ENCODE data around the gene RCVRN. TPM values are rescaled to one million over a fixed set of nuclear protein-coding genes. Genes with fewer than 3 reads are reported as not detected.

The RCVRN gene
- not detected for total RNA-seq (ENCODE audit: unreplicated experiment)
- long read RNA-seq = 0 reads

DNA sequence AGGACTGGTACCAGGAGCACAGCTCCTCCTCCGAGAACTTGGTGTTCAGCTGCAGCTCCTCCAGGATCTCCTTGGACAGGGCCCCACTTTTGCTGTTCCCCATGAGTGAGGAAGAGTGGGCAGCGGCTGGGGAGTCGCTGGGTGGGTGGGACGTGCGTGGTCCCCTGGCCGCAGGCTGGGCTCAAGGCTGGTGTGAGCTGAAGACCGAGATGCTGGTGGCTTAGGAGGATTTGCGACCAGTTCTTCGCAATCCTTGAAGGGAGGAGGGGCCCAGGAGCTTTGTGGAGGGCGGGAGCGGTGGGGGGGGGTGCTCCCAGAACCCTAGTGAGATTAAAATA lies at the start of gene RCVRN:
RCVRN (minus strand) TSS at position 194 of the 338 bp plus-strand sequence; CDS start at position 103, 91 bp downstream.
- peaks cover 2% of the 10 kb centered on the region for H3K27me3 Mint-ChIP-seq (ENCODE audit: unreplicated experiment)
- H3K4me3 Mint-ChIP-seq (ENCODE audit: unreplicated experiment) = no peak within 1 kb of the TSS
- H3K27ac Mint-ChIP-seq (ENCODE audit: unreplicated experiment) = no peak within 1 kb of the TSS
- H3K9me3 Mint-ChIP-seq (ENCODE audit: unreplicated experiment) = peaks cover 3% of the 10 kb centered on the region
- TF ChIP-seq, protein P1, sequence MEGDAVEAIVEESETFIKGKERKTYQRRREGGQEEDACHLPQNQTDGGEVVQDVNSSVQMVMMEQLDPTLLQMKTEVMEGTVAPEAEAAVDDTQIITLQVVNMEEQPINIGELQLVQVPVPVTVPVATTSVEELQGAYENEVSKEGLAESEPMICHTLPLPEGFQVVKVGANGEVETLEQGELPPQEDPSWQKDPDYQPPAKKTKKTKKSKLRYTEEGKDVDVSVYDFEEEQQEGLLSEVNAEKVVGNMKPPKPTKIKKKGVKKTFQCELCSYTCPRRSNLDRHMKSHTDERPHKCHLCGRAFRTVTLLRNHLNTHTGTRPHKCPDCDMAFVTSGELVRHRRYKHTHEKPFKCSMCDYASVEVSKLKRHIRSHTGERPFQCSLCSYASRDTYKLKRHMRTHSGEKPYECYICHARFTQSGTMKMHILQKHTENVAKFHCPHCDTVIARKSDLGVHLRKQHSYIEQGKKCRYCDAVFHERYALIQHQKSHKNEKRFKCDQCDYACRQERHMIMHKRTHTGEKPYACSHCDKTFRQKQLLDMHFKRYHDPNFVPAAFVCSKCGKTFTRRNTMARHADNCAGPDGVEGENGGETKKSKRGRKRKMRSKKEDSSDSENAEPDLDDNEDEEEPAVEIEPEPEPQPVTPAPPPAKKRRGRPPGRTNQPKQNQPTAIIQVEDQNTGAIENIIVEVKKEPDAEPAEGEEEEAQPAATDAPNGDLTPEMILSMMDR (IDR thresholded peaks at IDR 0.05; ENCODE audit: partially characterized antibody, unreplicated experiment) = no peak
- DNase-seq = no peak
- H3K36me3 Mint-ChIP-seq (ENCODE audit: unreplicated experiment) = no peaks in the 10 kb centered on the region
- H3K4me1 Mint-ChIP-seq (ENCODE audit: low read depth, unreplicated experiment) = no peaks in the 10 kb centered on the region

DNA sequence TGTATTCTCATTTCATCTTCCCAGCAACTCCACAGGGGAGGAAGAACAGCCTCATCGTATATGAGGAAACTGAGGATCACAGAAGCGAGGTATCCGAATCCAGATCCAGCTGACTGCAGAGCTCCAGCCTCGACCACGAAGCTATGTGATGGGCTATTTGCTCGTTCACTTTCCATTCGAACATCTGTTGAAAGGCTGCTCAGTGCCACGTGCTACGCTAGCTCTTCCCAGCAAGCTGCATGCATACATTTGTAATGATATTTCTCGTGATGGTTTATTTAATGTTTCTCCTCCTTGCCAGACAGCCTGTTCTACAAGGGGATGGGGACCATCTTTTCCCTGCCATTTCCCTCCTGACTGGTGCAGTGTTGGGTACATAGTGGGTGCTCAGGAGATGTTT lies 48.4 kb upstream of the RCVRN start:
- Mint-ChIP-seq H3K4me3 (ENCODE audit: unreplicated experiment) (no peak overlapping the region), H3K9me3 (ENCODE audit: unreplicated experiment) (no peaks in the 10 kb centered on the region), H3K4me1 (ENCODE audit: low read depth, unreplicated experiment) (no peaks in the 10 kb centered on the region), H3K27ac (ENCODE audit: unreplicated experiment) (no peak overlapping the region), H3K36me3 (ENCODE audit: unreplicated experiment) (no peaks in the 10 kb centered on the region), H3K27me3 (ENCODE audit: unreplicated experiment) (peaks cover 6% of the 10 kb centered on the region)
- DNase-seq = no peak
- TF ChIP-seq, protein P1 (IDR thresholded peaks at IDR 0.05; ENCODE audit: partially characterized antibody, unreplicated experiment) = no peak

DNA sequence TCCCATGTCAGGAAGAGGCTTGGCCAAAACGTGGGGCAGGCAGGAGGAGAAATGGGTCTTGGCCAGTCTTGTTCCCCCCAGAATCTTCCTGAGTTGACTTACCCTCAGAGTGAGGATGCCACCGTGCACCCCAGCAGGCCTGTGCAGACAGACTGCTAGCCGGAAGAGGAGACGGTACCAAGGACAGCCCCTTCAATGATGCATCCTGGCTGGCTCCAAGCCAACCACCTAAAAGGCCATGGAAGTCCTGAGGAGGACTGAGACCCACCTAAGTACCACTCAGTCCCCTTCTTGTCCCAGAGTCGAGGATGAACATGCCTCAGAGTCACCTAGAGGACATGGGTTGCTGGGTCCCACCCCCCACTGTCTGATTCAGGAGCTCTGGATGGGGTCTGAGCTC lies 46.7 kb upstream of the RCVRN start:
- Mint-ChIP-seq H3K27ac (ENCODE audit: unreplicated experiment) (no peak overlapping the region), H3K36me3 (ENCODE audit: unreplicated experiment) (no peaks in the 10 kb centered on the region), H3K27me3 (ENCODE audit: unreplicated experiment) (peaks cover 6% of the 10 kb centered on the region), H3K9me3 (ENCODE audit: unreplicated experiment) (no peaks in the 10 kb centered on the region), H3K4me1 (ENCODE audit: low read depth, unreplicated experiment) (no peaks in the 10 kb centered on the region), H3K4me3 (ENCODE audit: unreplicated experiment) (no peak overlapping the region)
- DNase-seq = no peak
- TF ChIP-seq, protein P1 (IDR thresholded peaks at IDR 0.05; ENCODE audit: partially characterized antibody, unreplicated experiment) = no peak

DNA sequence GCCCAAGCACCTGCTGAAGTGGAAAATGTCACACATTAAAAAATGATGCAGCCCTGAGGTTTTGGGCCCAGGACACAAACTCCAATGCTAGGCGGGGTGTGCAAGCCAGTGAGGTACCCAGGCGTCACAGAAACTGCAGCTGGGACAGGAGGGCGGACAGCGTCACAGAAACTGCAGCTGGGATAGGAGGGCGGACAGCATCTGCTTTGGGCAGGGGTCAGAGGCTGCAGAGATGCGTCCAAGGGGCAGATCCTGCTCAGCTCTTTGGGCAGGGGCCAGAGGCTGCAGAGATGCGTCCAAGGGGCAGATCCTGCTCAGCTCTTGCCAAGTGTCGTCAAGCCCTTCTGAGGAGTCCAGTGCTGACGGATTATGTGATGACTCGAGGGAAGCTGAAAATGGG lies 43.9 kb upstream of the RCVRN start:
- no peak overlapping the region for H3K27ac Mint-ChIP-seq (ENCODE audit: unreplicated experiment)
- H3K36me3 Mint-ChIP-seq (ENCODE audit: unreplicated experiment) = no peaks in the 10 kb centered on the region
- peaks cover 3% of the 10 kb centered on the region for H3K27me3 Mint-ChIP-seq (ENCODE audit: unreplicated experiment)
- H3K9me3 Mint-ChIP-seq (ENCODE audit: unreplicated experiment) = peaks cover 2% of the 10 kb centered on the region
- H3K4me3 Mint-ChIP-seq (ENCODE audit: unreplicated experiment) = no peak overlapping the region
- TF ChIP-seq, protein P1 (IDR thresholded peaks at IDR 0.05; ENCODE audit: partially characterized antibody, unreplicated experiment) = no peak
- DNase-seq = no peak
- peaks cover 11% of the 10 kb centered on the region for H3K4me1 Mint-ChIP-seq (ENCODE audit: low read depth, unreplicated experiment)

DNA sequence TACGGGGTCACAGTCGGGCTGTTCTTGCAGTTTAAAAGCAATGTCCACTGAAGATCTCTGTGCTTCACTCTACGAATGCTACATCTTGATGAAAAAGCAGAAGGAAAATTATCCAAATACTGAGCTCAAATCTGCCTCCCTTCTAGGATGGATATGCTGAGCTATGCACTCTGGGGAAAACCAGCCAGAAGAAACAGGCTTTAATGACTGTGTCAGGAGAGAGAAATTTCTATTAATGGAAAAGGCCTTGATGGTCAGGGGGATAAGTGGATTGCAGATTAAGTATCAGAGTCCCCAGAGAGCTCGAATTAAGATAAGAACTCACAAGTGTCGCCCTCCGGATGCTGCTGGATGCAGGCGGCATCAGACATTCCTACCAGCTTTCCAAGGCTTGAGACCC lies 39.6 kb upstream of the RCVRN start:
- TF ChIP-seq, protein P1 (IDR thresholded peaks at IDR 0.05; ENCODE audit: partially characterized antibody, unreplicated experiment) = no peak
- DNase-seq = no peak
- Mint-ChIP-seq H3K4me1 (ENCODE audit: low read depth, unreplicated experiment) (peaks cover 13% of the 10 kb centered on the region), H3K27ac (ENCODE audit: unreplicated experiment) (no peak overlapping the region), H3K36me3 (ENCODE audit: unreplicated experiment) (no peaks in the 10 kb centered on the region), H3K9me3 (ENCODE audit: unreplicated experiment) (peaks cover 4% of the 10 kb centered on the region), H3K4me3 (ENCODE audit: unreplicated experiment) (peak overlapping the region; percentile 50), H3K27me3 (ENCODE audit: unreplicated experiment) (peaks cover 7% of the 10 kb centered on the region)
